ENCODE measurements around the gene AOPEP.
A peak's percentile ranks its signal among the peaks of the same experiment; 100 is the strongest.

The AOPEP gene

GRCh38 chr9:95089257-95090022 lies 362.9 kb downstream of the AOPEP start:
- peaks cover 37% of the 10 kb centered on the region for H3K4me1 ChIP-seq (ENCODE audit: control insufficient read depth, insufficient read depth, low read length)
- no peaks in the 10 kb centered on the region for H3K36me3 ChIP-seq (ENCODE audit: control insufficient read depth, insufficient read depth, low read length)
- H3K9me3 ChIP-seq (ENCODE audit: control insufficient read depth, low read length), result no peaks in the 10 kb centered on the region
- H3K27me3 ChIP-seq (ENCODE audit: control insufficient read depth, insufficient read depth, low read length, poor library complexity, severe bottlenecking), result no peaks in the 10 kb centered on the region
- H3K4me3 ChIP-seq (ENCODE audit: insufficient read depth, low read depth, low read length), result no peak overlapping the region
- no peak overlapping the region for H3K27ac ChIP-seq (ENCODE audit: insufficient read depth, low read depth, low read length, poor library complexity, severe bottlenecking)
- 94 to 96% methylated on average over 16 of the region's 16 CpGs for WGBS, 2 experiments

GRCh38 chr9:95090023-95090791 lies 363.7 kb downstream of the AOPEP start:
- no peaks in the 10 kb centered on the region for H3K36me3 ChIP-seq (ENCODE audit: control insufficient read depth, insufficient read depth, low read length)
- no peak overlapping the region for H3K27ac ChIP-seq (ENCODE audit: insufficient read depth, low read depth, low read length, poor library complexity, severe bottlenecking)
- 89% methylated on average over 22 of the region's 22 CpGs for WGBS, 2 experiments
- no peak overlapping the region for H3K4me3 ChIP-seq (ENCODE audit: insufficient read depth, low read depth, low read length)
- H3K27me3 ChIP-seq (ENCODE audit: control insufficient read depth, insufficient read depth, low read length, poor library complexity, severe bottlenecking), result no peaks in the 10 kb centered on the region
- H3K9me3 ChIP-seq (ENCODE audit: control insufficient read depth, low read length), result no peaks in the 10 kb centered on the region
- peaks cover 37% of the 10 kb centered on the region for H3K4me1 ChIP-seq (ENCODE audit: control insufficient read depth, insufficient read depth, low read length)

GRCh38 chr9:95090871-95091577 lies 364.5 kb downstream of the AOPEP start:
- 81 to 82% methylated on average over 14 of the region's 14 CpGs for WGBS, 2 experiments
- Histone ChIP-seq H3K4me1 (ENCODE audit: control insufficient read depth, insufficient read depth, low read length) (peaks cover 32% of the 10 kb centered on the region), H3K27me3 (ENCODE audit: control insufficient read depth, insufficient read depth, low read length, poor library complexity, severe bottlenecking) (no peaks in the 10 kb centered on the region), H3K36me3 (ENCODE audit: control insufficient read depth, insufficient read depth, low read length) (no peaks in the 10 kb centered on the region), H3K4me3 (ENCODE audit: insufficient read depth, low read depth, low read length) (no peak overlapping the region), H3K9me3 (ENCODE audit: control insufficient read depth, low read length) (no peaks in the 10 kb centered on the region), H3K27ac (ENCODE audit: insufficient read depth, low read depth, low read length, poor library complexity, severe bottlenecking) (no peak overlapping the region)

- H3K4me1 ChIP-seq (ENCODE audit: control insufficient read depth, insufficient read depth, low read length), result peaks cover 27% of the 10 kb centered on the region
- WGBS, 2 experiments, result 86% methylated on average over 12 of the region's 12 CpGs
- H3K27me3 ChIP-seq (ENCODE audit: control insufficient read depth, insufficient read depth, low read length, poor library complexity, severe bottlenecking), result no peaks in the 10 kb centered on the region
- H3K36me3 ChIP-seq (ENCODE audit: control insufficient read depth, insufficient read depth, low read length), result no peaks in the 10 kb centered on the region
- H3K27ac ChIP-seq (ENCODE audit: insufficient read depth, low read depth, low read length, poor library complexity, severe bottlenecking), result no peak overlapping the region
- H3K4me3 ChIP-seq (ENCODE audit: insufficient read depth, low read depth, low read length), result peak overlapping the region; percentile 8
- no peaks in the 10 kb centered on the region for H3K9me3 ChIP-seq (ENCODE audit: control insufficient read depth, low read length)
These were observed 365.2 kb downstream of the AOPEP start for GRCh38 chr9:95091601-95092261.

GRCh38 chr9:95092262-95093072 lies 366.0 kb downstream of the AOPEP start:
- 53 to 57% methylated on average over 19 of the region's 19 CpGs for WGBS, 2 experiments
- no peaks in the 10 kb centered on the region for H3K9me3 ChIP-seq (ENCODE audit: control insufficient read depth, low read length)
- H3K36me3 ChIP-seq (ENCODE audit: control insufficient read depth, insufficient read depth, low read length), result no peaks in the 10 kb centered on the region
- peaks cover 27% of the 10 kb centered on the region for H3K4me1 ChIP-seq (ENCODE audit: control insufficient read depth, insufficient read depth, low read length)
- no peaks in the 10 kb centered on the region for H3K27me3 ChIP-seq (ENCODE audit: control insufficient read depth, insufficient read depth, low read length, poor library complexity, severe bottlenecking)
- H3K27ac ChIP-seq (ENCODE audit: insufficient read depth, low read depth, low read length, poor library complexity, severe bottlenecking), result peak overlapping the region; percentile 56
- H3K4me3 ChIP-seq (ENCODE audit: insufficient read depth, low read depth, low read length), result no peak overlapping the region

- H3K4me3 ChIP-seq (ENCODE audit: insufficient read depth, low read depth, low read length), result no peak overlapping the region
- no peaks in the 10 kb centered on the region for H3K9me3 ChIP-seq (ENCODE audit: control insufficient read depth, low read length)
- H3K4me1 ChIP-seq (ENCODE audit: control insufficient read depth, insufficient read depth, low read length), result peaks cover 27% of the 10 kb centered on the region
- 93 to 96% methylated on average over 16 of the region's 16 CpGs for WGBS, 2 experiments
- H3K27me3 ChIP-seq (ENCODE audit: control insufficient read depth, insufficient read depth, low read length, poor library complexity, severe bottlenecking), result no peaks in the 10 kb centered on the region
- no peaks in the 10 kb centered on the region for H3K36me3 ChIP-seq (ENCODE audit: control insufficient read depth, insufficient read depth, low read length)
- H3K27ac ChIP-seq (ENCODE audit: insufficient read depth, low read depth, low read length, poor library complexity, severe bottlenecking), result no peak overlapping the region
These were observed 367.1 kb downstream of the AOPEP start for GRCh38 chr9:95093586-95093985.

- 84 to 85% methylated on average over 10 of the region's 10 CpGs for WGBS, 2 experiments
- H3K4me3 ChIP-seq (ENCODE audit: insufficient read depth, low read depth, low read length), result no peak overlapping the region
- no peak overlapping the region for H3K27ac ChIP-seq (ENCODE audit: insufficient read depth, low read depth, low read length, poor library complexity, severe bottlenecking)
- no peaks in the 10 kb centered on the region for H3K27me3 ChIP-seq (ENCODE audit: control insufficient read depth, insufficient read depth, low read length, poor library complexity, severe bottlenecking)
- peaks cover 27% of the 10 kb centered on the region for H3K4me1 ChIP-seq (ENCODE audit: control insufficient read depth, insufficient read depth, low read length)
- H3K9me3 ChIP-seq (ENCODE audit: control insufficient read depth, low read length), result no peaks in the 10 kb centered on the region
- H3K36me3 ChIP-seq (ENCODE audit: control insufficient read depth, insufficient read depth, low read length), result no peaks in the 10 kb centered on the region
These were observed 367.5 kb downstream of the AOPEP start for GRCh38 chr9:95094002-95094401.

GRCh38 chr9:95095641-95096355 lies 369.3 kb downstream of the AOPEP start:
- H3K4me1 ChIP-seq (ENCODE audit: control insufficient read depth, insufficient read depth, low read length), result peaks cover 21% of the 10 kb centered on the region
- H3K27ac ChIP-seq (ENCODE audit: insufficient read depth, low read depth, low read length, poor library complexity, severe bottlenecking), result no peak overlapping the region
- 79% methylated on average over 22 of the region's 22 CpGs for WGBS, 2 experiments
- H3K9me3 ChIP-seq (ENCODE audit: control insufficient read depth, low read length), result no peaks in the 10 kb centered on the region
- H3K36me3 ChIP-seq (ENCODE audit: control insufficient read depth, insufficient read depth, low read length), result no peaks in the 10 kb centered on the region
- no peak overlapping the region for H3K4me3 ChIP-seq (ENCODE audit: insufficient read depth, low read depth, low read length)
- no peaks in the 10 kb centered on the region for H3K27me3 ChIP-seq (ENCODE audit: control insufficient read depth, insufficient read depth, low read length, poor library complexity, severe bottlenecking)

GRCh38 chr9:95096381-95096780 lies 369.9 kb downstream of the AOPEP start:
- Histone ChIP-seq H3K4me3 (ENCODE audit: insufficient read depth, low read depth, low read length) (no peak overlapping the region), H3K4me1 (ENCODE audit: control insufficient read depth, insufficient read depth, low read length) (peaks cover 15% of the 10 kb centered on the region), H3K9me3 (ENCODE audit: control insufficient read depth, low read length) (no peaks in the 10 kb centered on the region), H3K27ac (ENCODE audit: insufficient read depth, low read depth, low read length, poor library complexity, severe bottlenecking) (no peak overlapping the region), H3K36me3 (ENCODE audit: control insufficient read depth, insufficient read depth, low read length) (no peaks in the 10 kb centered on the region), H3K27me3 (ENCODE audit: control insufficient read depth, insufficient read depth, low read length, poor library complexity, severe bottlenecking) (no peaks in the 10 kb centered on the region)
- 95 to 96% methylated on average over 12 of the region's 12 CpGs for WGBS, 2 experiments
